GM18858 (cell line): ENCODE measurements around the gene CFAP54.

ENCODE experiments used
- ATAC-seq: cut with Tn5 transposase; IDR thresholded peaks from one replicate; pipeline ENCODE4 v1.9.1; 2021; ENCODE audit not compliant: unreplicated experiment

Gene CFAP54

DNA sequence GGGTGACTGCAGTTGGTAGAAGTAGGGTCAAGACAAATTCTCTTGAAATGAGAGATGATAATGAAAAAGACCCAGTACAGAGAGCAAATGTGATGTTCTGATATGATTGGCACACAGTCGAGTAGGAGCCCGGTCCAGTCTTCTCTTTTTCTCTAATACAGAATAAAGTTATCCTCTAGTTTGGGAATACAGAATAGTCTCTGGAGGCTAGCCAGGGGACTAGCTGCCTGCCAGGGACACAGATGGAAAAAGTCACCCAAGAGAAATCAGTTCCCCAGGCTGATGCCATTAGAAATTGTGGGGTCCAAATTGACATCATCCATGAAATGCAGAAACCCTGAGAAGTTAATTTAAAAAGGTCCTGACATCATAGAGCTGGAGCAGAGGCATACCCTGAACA, 240.5 kb downstream of the CFAP54 start:
- no peak for ATAC-seq

DNA sequence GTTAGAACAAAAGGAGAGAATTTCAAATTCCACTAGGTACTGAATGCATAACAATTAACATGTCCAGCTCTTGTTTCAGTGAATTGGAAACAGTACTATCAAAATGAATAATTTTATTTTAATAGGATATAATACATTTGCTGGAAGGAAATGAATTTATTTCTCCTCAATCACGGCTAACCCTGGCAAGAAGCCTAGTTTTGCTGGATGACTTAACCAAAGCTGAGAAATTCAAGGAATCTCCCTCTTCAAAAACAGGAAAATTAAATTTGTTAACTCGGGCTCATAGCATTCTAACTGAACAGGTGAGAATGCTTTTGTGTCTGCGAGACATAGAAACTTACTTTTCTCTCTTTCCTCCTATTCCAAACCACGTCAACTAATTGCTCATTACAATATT, 254.2 kb downstream of the CFAP54 start:
- ATAC-seq = no peak

DNA sequence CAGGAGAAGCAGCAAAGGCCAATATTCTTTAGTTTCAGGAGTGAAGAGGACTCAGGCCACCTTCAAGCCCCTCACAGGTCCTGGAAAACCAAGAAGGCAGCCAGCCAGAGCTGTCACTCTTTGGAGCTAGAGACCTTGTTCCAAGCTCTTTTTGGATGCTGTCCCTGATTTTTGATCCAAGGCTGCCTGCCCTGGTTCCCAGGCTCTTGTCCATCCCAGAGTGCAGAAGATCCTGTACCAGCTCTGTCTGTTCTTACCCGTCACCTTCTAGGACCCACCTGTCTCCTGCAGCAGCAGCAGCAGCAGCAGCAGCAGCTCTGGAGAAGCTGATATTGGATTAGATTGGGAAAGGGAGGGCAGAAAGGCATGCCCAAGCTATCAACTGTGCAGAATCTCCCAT, 260.6 kb downstream of the CFAP54 start:
- no peak for ATAC-seq

DNA sequence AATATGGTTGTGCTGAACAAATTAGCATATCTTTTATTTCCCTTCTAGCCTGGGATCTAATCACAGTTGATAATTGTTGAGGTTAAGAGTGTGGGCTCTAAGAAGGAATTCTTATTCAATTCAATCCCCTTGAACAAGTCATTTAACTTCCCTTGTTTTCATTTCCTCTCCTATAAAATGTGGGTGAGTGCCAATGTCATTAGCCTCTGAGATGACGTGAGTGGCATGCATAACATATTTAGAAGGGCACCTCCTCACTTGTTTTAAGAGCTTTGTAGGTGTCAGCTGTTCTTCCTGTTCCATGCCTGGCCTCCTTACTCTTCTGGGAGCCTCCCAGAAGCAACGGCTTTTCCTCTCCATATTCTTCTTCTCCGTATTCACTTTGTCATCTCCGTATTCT, 262.2 kb downstream of the CFAP54 start:
- ATAC-seq = no peak

DNA sequence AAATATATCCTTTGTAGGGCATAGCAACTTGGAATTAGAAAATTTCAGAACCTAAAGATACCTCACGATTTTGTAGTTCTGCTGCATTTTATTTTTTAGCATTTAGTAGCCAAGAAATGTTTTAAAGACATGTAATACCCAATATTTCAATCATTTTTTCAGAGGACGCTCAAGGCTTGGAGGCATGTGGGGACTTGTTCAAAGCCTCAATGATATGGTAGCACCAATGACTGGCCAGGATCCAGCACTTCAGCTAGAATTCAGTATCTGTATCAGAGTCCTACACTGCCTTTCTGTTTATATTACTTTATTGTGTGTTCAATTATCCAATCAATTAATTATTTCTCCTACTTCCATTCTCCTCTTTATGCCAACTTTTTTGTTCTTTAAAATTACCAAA, 262.8 kb downstream of the CFAP54 start:
- ATAC-seq = no peak

DNA sequence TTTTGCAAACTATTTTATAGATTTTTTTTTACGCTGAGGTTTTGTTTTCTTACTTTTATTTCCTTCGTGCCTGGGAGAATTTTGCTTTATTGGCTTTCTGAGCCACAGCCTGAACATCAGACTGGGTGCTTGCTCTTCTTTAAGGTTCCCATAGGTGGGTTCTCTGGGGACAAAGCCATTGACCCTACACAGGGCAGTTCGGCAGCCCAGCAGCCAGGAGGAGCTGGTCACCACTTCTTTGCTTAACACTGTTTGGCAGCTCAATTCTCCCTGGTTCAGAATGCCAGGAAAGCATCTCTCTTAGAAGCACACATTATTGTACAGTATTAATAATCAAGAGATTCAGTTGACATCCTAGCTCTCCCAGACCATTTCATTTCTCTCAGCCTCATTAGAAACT, 276.9 kb downstream of the CFAP54 start:
- no peak for ATAC-seq

DNA sequence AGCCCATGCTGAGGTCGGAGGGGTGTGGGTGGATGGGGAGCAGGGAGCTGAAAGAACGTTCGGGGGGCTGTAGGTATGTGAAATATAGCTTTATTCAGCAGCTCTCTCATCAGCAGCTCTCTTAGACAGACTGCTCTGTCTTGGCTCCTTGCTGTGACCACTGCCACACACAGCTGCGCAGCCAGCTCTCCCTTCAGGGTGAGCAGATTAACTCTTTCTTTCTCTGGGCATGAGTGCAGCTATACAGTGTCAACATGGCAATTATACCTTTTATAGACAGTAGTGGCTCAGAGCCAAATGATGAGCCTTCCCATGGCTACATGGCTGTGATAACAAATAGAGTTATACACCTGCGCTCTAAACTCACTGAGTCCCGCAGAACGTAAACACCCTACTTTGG, 280.0 kb downstream of the CFAP54 start:
- no peak for ATAC-seq

DNA sequence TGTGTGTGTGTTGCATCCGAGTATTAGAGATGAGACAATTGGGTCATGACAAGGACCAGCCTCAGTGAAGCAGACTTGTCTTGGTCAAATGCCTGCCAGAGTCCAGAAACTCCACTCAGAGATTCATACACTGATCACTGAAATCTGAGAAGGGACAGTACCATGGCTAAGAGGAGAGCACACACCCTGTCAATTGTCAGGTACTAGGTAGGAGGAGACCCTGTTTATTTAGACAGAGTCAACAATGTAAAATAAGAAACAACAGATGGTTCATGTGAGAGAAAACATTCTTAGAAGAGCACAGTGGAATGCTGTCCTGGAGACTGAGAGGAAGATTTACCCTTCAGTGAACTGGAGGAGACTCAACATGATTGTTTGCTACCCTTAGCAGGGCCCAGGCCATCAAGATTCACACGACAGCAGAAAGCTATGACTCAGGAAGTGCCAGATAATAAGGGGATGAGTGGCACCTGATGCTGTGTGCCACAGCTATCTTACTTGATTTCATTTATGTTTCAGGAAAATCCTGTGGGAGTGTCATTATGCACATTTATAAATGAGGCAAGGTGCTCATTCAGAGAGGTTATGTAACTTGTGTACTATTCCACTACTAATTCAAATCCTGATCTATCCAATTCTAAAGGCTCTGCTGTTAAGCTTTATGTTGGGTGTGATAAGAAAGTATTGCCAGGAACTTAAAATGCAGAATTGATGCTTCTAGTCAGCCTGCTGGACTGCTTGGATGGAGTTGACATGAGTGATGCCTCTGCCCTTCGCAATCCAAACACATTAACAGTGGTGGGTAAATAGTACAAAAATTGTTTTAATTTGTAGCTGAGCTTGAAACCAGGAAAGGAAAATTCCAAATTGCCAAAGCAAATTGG, 281.1 kb downstream of the CFAP54 start:
- ATAC-seq = no peak

DNA sequence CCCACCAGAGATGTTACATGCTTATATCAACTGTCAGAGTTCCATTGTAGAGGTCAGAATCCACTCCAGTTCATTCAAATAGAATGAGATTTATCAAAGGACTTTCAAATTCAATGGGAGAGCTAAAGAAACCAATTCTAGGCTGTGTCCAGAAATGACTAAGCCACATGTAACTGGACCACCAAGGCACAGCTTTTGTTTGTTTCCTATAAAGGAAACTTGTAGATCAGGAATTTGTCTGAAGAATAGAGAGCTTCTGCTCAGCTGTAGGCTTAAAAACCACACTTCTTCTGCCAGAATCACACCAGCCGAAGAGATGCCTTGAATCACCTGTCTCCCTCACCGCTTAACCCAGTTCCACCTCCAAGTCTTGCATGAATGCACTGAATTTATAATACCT, 283.7 kb downstream of the CFAP54 start:
- ATAC-seq = no peak

DNA sequence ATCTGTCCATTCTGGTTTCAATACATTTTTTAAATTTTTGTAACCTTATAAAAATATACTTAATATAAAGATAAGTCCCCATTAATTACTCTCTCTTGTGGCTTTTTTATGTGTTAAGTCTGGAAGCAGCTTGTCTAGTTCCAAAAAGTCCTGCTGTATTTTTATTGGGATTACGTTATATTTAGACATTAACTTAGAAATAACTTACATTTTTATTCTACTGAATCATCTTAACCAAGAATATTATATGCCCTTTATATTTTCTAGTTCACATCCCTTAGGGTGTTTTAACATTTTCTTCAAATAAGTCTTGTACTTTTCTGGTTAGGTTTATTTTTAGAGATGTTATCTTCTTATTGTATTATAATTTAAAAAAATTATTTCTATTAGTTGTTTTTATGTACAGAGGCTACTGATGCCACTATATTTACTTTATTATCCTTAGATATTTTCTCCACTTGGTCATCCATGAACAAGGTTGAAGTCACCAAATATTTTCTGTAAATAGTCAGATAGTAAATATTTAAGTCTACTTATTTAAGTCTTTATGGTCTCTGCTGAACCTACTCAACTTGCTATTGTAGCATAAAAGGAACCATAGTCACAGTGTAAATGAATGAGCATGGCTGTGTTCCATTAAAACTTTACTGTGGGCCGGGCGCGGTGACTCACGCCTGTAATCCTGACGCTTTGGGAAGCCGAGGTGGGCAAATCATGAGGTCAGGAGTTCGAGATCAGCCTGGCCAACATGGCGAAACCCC, 285.3 kb downstream of the CFAP54 start:
- ATAC-seq = no peak

DNA sequence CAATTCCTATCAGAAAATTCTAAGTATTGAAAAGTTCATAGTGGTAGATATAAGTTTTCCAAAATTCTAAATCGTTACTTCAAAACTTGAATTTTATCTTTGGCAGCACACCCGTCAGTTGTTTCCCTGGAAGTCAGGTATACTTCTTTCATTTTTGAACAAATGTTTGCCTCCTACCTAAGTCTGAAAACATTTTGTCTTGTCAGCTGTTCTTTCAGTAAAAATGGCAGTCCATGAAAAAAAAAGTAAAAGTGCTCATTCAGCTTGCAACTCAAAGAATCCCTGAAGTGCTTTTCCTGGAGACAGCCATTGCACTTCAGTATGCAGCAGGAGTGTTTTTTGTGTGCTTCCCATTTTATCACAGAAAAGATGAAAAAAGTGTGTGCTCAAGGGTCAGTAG, 287.5 kb downstream of the CFAP54 start:
- ATAC-seq = no peak

DNA sequence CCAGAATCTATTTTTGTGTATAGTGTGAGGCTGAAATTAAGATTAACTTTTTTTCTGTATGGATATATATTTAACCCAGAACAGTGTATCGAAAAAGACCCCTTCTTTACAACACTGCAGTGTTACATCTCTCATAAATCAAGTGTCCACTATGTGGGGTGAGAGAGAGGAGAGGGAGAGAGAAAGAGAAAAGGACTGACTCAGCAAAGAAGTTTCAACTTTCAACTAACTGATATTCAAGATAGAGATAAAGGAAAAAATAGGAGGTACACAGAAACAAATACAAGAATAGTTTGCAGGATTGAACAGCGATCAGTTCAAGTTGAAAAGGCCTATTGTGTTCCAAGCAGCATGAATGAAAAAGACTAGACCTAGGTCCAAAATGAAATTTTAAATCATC, 291.0 kb downstream of the CFAP54 start:
- no peak for ATAC-seq

DNA sequence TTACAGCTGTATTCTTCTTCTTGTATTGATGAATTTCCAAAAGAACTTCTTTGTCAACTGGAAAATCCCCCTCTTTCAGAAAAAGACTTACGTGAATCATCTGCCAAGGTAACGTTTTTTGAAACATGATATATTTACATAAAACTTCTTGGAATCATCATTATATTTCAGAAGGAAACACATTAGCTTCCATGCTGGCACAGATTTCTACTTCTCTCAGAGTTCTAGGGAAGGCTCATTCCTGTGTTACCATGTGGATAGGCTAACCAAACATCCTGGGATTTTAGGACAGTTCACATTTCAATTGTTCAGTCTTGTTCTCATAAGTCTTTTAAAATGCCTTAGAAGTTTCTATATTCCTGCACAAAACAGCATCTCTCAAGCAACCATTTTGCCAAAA, 297.4 kb downstream of the CFAP54 start:
- ATAC-seq = no peak

DNA sequence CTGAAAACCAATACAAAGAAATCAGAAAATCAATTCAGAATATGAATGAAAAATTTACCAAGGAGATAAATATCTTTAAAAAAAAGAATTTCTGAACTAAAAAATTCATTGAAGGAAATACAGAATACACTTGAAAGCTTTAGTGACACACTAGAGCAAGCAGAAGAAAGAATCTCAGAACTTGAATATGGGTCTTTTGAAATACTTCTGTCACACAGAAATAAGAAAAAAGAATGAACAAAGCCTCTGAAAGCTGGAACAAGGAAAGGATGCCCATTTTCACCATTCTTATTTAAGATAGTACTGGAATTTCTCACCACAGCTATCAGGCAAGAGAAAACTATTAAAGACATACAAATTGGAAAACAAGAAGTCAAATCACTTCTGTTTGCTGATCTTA, 314.6 kb downstream of the CFAP54 start:
- no peak for ATAC-seq

DNA sequence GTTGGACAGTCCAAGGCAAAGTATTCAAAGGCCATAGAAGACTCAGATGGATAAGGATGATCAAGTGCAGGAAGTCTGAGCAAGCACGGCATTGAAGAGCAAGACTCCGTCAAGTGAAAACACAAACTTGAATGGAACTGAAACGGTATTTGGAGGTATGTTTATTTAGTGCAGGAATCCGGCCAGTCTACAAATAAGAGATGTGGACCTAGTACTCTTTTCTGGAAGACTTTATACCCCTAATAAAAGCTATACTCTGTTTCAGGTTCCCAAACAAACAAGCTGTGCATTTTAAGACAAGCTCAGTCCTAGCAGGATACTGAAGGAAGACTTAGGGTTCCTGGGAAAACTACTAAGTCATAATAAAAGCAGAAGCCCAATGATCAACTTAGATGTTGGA, 316.9 kb downstream of the CFAP54 start:
- no peak for ATAC-seq

DNA sequence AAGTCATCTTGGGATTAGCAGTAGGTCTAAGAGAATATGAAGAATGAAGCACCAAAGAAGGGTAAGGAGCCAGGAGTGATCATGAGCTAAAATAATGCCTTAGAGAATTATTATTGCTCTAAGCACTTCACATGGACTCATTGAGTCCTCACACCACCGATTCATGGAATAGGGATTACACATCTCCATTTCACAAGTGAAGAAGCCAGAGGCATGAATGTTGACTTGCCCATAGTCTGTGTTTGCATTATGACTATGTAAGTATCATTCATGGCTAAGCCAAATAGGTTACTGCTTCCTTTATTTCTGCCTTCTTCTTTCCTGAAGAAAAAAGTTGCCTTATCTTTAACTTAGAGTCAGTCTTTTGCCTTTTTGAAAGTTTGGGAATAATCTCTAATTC, 318.4 kb downstream of the CFAP54 start:
- ATAC-seq = no peak

DNA sequence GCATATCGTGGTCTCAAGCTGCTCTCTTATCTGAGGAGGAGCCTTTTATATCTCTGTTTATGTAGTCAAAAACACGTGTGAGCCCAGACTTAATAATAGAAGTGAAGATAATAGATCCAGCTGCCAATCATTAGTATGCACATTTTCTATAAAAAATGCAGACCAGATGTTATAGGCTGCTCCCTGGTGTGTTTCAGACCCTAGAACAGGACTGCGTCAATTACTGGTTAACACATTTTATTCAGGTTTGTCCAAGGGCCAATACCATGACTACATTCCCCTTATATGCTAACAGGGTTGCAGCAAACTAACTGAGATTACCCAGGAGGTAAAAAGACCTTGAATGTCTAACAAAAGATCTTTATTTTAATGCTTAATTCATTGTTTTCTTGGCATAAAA, 319.2 kb downstream of the CFAP54 start:
- ATAC-seq = no peak

DNA sequence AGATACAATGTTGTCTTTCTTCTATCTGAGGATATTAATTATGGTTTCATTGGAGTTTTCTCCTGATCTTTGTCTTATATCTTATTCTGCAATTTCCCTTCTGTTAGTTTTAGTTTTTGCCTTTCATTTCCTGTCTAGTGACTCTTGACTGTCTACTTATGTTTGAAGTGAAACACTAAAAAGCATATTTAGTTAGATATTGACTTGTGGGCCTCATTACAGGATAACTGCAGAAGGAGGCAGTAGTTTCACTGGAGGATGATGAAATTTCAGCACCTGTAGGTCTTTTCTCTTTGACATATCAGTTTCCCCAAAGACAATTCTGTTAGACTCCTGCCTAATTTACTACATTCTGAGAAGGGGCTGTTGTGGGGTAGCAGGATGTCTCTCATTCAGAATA, 320.1 kb downstream of the CFAP54 start:
- ATAC-seq = no peak

DNA sequence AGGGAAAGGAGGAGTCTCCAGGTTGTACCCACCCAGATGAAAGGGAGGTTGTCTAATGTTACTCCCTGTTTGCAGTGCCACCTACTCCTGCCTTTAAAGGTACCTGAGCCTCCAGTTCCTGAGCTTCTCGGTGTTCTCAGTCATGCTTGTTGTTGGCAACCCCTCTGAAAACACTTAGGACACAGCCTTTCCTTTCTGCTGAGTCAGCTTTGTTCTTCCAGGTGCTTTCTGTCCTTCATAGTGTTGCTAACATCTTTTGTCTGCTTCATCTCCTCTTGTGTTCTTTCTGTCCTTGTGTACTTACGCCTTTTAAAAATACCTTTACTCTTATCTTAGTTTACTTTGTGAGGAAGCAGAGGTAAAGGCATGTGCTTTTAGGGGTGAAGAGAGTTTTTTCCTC, 320.7 kb downstream of the CFAP54 start:
- ATAC-seq = no peak

DNA sequence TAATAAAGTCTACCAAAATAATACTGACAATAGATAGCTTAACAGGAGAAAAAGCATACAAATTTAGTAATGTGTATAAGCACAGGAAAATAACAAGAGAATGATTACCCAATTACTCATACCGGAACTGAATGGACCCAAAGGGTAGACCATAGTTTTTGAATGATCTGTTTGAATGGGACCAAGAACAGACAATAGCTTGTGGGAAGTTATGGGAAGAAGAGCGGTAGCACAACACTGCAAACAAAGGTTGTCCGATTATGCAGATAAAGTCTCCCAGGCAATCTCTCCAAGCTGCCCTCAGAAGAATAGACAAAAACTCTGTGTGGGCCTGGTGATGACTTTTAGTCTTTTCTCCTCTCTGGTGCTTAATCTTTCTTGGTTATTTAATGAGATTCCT, 321.1 kb downstream of the CFAP54 start:
- ATAC-seq = no peak

DNA sequence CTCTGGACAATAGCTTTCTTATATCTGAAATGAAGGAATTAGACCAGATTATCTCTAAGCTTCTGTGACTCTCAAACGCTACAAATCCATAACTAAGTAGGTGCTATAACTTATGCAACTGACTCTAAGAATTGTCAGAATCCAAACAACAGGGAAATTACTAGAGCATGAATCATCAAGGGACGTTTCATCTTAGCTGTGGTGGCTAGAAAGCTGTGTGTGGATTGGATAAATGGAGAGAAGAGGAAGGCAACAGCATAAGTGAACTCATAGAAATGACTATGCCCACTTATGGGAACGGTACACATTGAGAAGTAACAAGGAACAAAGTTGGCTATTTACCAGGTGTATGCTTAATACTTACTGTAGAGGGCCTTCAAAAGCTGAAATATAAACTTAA, 321.7 kb downstream of the CFAP54 start:
- ATAC-seq = no peak

DNA sequence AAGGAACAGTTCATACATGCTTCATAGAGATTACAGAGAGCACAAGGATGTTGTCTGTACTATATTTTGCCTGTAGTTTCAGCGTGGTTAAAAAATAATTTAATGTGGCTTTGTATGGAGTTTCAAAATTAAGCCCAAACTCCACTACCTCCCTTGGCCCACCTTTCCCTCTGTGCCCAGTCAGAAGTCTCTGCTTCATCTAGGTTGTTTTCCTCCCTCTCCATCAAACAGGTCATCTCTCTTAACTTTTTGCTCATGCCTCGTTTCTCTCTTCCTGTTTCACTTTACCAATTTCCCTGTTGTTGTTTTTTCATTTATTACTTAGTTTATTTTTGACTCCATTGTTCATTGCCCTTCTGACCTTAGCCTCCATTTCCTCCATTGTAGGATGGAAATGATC, 322.8 kb downstream of the CFAP54 start:
- ATAC-seq = no peak

DNA sequence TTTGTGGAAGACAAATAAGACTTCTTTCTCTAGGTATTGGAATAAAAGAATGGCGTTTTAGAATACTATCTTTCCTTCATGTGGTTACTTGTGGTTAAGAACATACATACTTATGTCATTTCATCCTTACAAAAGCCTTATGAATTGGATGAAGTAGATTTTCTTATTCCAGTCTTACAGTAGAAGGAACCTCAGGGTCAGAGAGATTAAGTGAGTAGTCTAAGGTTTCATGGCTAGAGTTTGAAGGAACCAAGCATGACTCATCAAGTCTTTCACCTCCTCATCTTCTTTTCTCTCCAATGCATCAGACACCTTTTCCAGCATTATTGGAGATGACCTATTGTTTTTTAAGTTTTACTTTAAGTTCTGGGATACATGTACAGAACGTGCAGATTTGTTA, 324.8 kb downstream of the CFAP54 start:
- ATAC-seq = no peak
